HG03432 (cell line): Measurements from ENCODE around the gene RAPGEF5.
A peak's percentile ranks its signal among the peaks of the same experiment; 100 is the strongest.

Source experiments
- ATAC-seq: cut with Tn5 transposase; IDR thresholded peaks from one replicate; pipeline ENCODE4 v1.9.1; 2021; ENCODE audit warnings: mild to moderate bottlenecking, moderate library complexity; ENCODE audit not compliant: unreplicated experiment

The RAPGEF5 gene

GRCh38 chr7:22356701-22357310, at the start of gene RAPGEF5:
TSS of gene RAPGEF5 (minus strand) at chr7:22357154. CDS start at chr7:22357060, 94 bp downstream.
- ATAC-seq = peak; percentile 78

- no peak for ATAC-seq
Measured at GRCh38 chr7:22406715-22407114, 49.8 kb upstream of the RAPGEF5 start.

- no peak for ATAC-seq
Measured at GRCh38 chr7:22404421-22405023, 47.6 kb upstream of the RAPGEF5 start.

GRCh38 chr7:22403344-22403743, 46.4 kb upstream of the RAPGEF5 start:
- ATAC-seq = no peak

GRCh38 chr7:22402250-22402649, 45.3 kb upstream of the RAPGEF5 start:
- peak; percentile 40 for ATAC-seq

GRCh38 chr7:22400936-22401553, 44.1 kb upstream of the RAPGEF5 start:
- no peak for ATAC-seq

GRCh38 chr7:22400150-22400814, 43.3 kb upstream of the RAPGEF5 start:
- no peak for ATAC-seq

- no peak for ATAC-seq
Measured at GRCh38 chr7:22399546-22399945, 42.6 kb upstream of the RAPGEF5 start.

GRCh38 chr7:22399091-22399490, 42.1 kb upstream of the RAPGEF5 start:
- ATAC-seq = no peak

GRCh38 chr7:22397981-22398380, 41.0 kb upstream of the RAPGEF5 start:
- no peak for ATAC-seq

GRCh38 chr7:22395222-22395621, 38.3 kb upstream of the RAPGEF5 start:
- ATAC-seq = no peak

GRCh38 chr7:22394739-22395138, 37.8 kb upstream of the RAPGEF5 start:
- ATAC-seq = no peak

GRCh38 chr7:22393913-22394729, 37.2 kb upstream of the RAPGEF5 start:
- ATAC-seq = no peak

- ATAC-seq = no peak
Measured at GRCh38 chr7:22390516-22390915, 33.6 kb upstream of the RAPGEF5 start.

GRCh38 chr7:22389892-22390291, 32.9 kb upstream of the RAPGEF5 start:
- no peak for ATAC-seq

GRCh38 chr7:22387583-22387982, 30.6 kb upstream of the RAPGEF5 start:
- no peak for ATAC-seq

- peak; percentile 54 for ATAC-seq
Measured at GRCh38 chr7:22386865-22387264, 29.9 kb upstream of the RAPGEF5 start.

- ATAC-seq = peak; percentile 80
Measured at GRCh38 chr7:22386206-22386858, 29.4 kb upstream of the RAPGEF5 start.

GRCh38 chr7:22385326-22385725, 28.4 kb upstream of the RAPGEF5 start:
- ATAC-seq = peak; percentile 35

- ATAC-seq = no peak
Measured at GRCh38 chr7:22380333-22380732, 23.4 kb upstream of the RAPGEF5 start.
